PC-3 (cell line): ENCODE results near the gene PHF12.

Experiments used
- EZH2 ChIP-seq: fragments of 300-600 bp; sonication (generic); IDR thresholded peaks from one replicate; pipeline ENCODE4 v1.6.1; 2017; ENCODE audit warnings: antibody characterized with exemption, mild to moderate bottlenecking, low read length; ENCODE audit not compliant: unreplicated experiment
- EZH2phosphoT487 ChIP-seq: fragments of 300-600 bp; sonication (generic); IDR thresholded peaks from 2 replicates; pipeline ENCODE4 v1.6.1; 2018; ENCODE audit warnings: mild to moderate bottlenecking, antibody characterized with exemption, low read length, borderline replicate concordance
- TF ChIP-seq, protein P1 (sequence below): fragments of 300-600 bp; sonication (generic); conservative IDR thresholded peaks from 2 replicates; pipeline ENCODE4 v1.5.1; 2017; ENCODE audit warnings: antibody characterized with exemption, low read depth, mild to moderate bottlenecking, low read length

DNA sequence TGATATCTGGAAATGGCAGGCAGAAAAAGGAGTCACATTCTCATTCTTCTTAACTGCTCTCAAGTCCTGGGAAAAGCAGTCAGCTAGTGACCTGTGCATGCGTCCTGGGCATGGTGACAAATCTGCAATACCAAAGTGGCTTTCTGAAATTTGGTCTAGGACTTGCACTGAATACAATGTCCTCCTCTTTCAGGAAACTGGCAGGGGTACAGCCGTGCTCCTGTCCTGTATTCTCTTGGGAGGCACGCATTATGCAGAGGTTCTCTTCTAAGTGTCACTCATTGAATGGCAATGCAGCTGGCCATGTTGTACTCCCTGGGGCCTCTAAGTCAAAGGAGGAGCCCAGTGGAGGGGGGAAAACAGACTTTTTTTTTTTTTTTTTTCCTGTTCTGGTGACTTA, 10.6 kb downstream of the PHF12 start:
- TF ChIP-seq, protein P1, sequence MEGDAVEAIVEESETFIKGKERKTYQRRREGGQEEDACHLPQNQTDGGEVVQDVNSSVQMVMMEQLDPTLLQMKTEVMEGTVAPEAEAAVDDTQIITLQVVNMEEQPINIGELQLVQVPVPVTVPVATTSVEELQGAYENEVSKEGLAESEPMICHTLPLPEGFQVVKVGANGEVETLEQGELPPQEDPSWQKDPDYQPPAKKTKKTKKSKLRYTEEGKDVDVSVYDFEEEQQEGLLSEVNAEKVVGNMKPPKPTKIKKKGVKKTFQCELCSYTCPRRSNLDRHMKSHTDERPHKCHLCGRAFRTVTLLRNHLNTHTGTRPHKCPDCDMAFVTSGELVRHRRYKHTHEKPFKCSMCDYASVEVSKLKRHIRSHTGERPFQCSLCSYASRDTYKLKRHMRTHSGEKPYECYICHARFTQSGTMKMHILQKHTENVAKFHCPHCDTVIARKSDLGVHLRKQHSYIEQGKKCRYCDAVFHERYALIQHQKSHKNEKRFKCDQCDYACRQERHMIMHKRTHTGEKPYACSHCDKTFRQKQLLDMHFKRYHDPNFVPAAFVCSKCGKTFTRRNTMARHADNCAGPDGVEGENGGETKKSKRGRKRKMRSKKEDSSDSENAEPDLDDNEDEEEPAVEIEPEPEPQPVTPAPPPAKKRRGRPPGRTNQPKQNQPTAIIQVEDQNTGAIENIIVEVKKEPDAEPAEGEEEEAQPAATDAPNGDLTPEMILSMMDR = no peak
- no peak for TF ChIP-seq EZH2
- TF ChIP-seq EZH2phosphoT487 = no peak
